GM23338 (cell line): Measurements from ENCODE around the gene FSIP1. TPM values are rescaled to one million over a fixed set of nuclear protein-coding genes. Genes with fewer than 3 reads are reported as not detected.

Source experiments
- ATAC-seq: fragments of 200-7000 bp; cut with Tn5 transposase; 3 replicates; pipeline ENCODE4 v1.9.1; 2020
- DNase-seq: peaks from one replicate; pipeline ENCODE4 v3.0.0-alpha.2; 2015; ENCODE audit warnings: low spot score
- H2AFZ ChIP-seq: fragments of 200-600 bp; sonication (generic); 2 replicates; pipeline ENCODE4 v1.8.0; 2016; ENCODE audit warnings: antibody characterized with exemption, mild to moderate bottlenecking, moderate library complexity
- H3F3A ChIP-seq: fragments of 200-600 bp; sonication (generic); replicated peaks from 2 replicates; pipeline ENCODE4 v1.8.0; 2017; ENCODE audit warnings: antibody characterized with exemption, mixed run types, low read depth
- H3K27ac ChIP-seq: fragments of 200-600 bp; sonication (generic); 2 replicates; pipeline ENCODE4 v1.6.1; 2016; ENCODE audit warnings: low read depth
- H3K27me3 ChIP-seq: fragments of 200-600 bp; sonication (generic); 2 replicates; pipeline ENCODE4 v1.8.0; 2016; ENCODE audit warnings: mild to moderate bottlenecking, mixed run types, moderate library complexity; ENCODE audit not compliant: insufficient read depth
- H3K36me3 ChIP-seq: fragments of 200-600 bp; sonication (generic); 2 replicates; pipeline ENCODE4 v1.8.0; 2016; ENCODE audit warnings: mild to moderate bottlenecking; ENCODE audit not compliant: insufficient read depth
- H3K4me1 ChIP-seq: fragments of 200-600 bp; sonication (generic); 2 replicates; pipeline ENCODE4 v1.8.0; 2016; ENCODE audit warnings: mild to moderate bottlenecking, moderate library complexity; ENCODE audit not compliant: insufficient read depth
- H3K4me2 ChIP-seq: fragments of 200-600 bp; sonication (generic); 2 replicates; pipeline ENCODE4 v1.7.1; 2017; ENCODE audit warnings: mixed run types
- H3K4me3 ChIP-seq: fragments of 200-600 bp; sonication (generic); 2 replicates; pipeline ENCODE4 v1.6.1; 2016; ENCODE audit warnings: mixed run types
- H3K79me2 ChIP-seq: fragments of 200-600 bp; sonication (generic); replicated peaks from 2 replicates; pipeline ENCODE4 v1.8.0; 2017; ENCODE audit warnings: mild to moderate bottlenecking; ENCODE audit not compliant: insufficient read depth
- H3K9me2 ChIP-seq: fragments of 200-600 bp; sonication (generic); 2 replicates; pipeline ENCODE4 v1.8.0; 2017; ENCODE audit not compliant: insufficient read depth
- H4K20me1 ChIP-seq: fragments of 200-600 bp; sonication (generic); replicated peaks from 2 replicates; pipeline ENCODE4 v1.8.0; 2017; ENCODE audit warnings: mild to moderate bottlenecking; ENCODE audit not compliant: insufficient read depth
- H3K27ac Mint-ChIP-seq: 2 replicates; pipeline ENCODE4 v1.8.0; 2020; ENCODE audit warnings: inconsistent platforms, mild to moderate bottlenecking, moderate library complexity, mixed read lengths
- H3K27me3 Mint-ChIP-seq: 3 replicates; pipeline ENCODE4 v1.8.0; 2022; ENCODE audit warnings: low read depth, mild to moderate bottlenecking, moderate library complexity, mixed read lengths, inconsistent platforms; ENCODE audit not compliant: insufficient read depth, poor library complexity
- H3K36me3 Mint-ChIP-seq: 3 replicates; pipeline ENCODE4 v1.8.0; 2021; ENCODE audit warnings: low read depth, mild to moderate bottlenecking, inconsistent platforms, moderate library complexity, mixed read lengths
- H3K4me1 Mint-ChIP-seq: 3 replicates; pipeline ENCODE4 v1.8.0; 2020; ENCODE audit warnings: mild to moderate bottlenecking, inconsistent platforms, mixed read lengths
- H3K4me3 Mint-ChIP-seq: 3 replicates; pipeline ENCODE4 v1.8.0; 2021; ENCODE audit warnings: moderate library complexity, mild to moderate bottlenecking, inconsistent platforms, mixed read lengths
- H3K9me3 Mint-ChIP-seq: 3 replicates; pipeline ENCODE4 v1.8.0; 2020; ENCODE audit warnings: moderate library complexity, mild to moderate bottlenecking, inconsistent platforms, mixed read lengths
- CREB1 ChIP-seq: fragments of 250-450 bp; sonication (Bioruptor Pico); IDR thresholded peaks from 2 replicates; pipeline ENCODE4 v1.5.0; 2020; ENCODE audit warnings: low read depth, mild to moderate bottlenecking, moderate library complexity
- EZH2 ChIP-seq: fragments of 200-600 bp; sonication (generic); IDR thresholded peaks from one replicate; pipeline ENCODE4 v1.8.0; 2017; ENCODE audit warnings: antibody characterized with exemption, mild to moderate bottlenecking, low read depth; ENCODE audit not compliant: unreplicated experiment
- EZH2phosphoT487 ChIP-seq: fragments of 200-600 bp; sonication (generic); IDR thresholded peaks from one replicate; pipeline ENCODE4 v1.8.1; 2018; ENCODE audit warnings: antibody characterized with exemption; ENCODE audit not compliant: unreplicated experiment
- JUNB ChIP-seq: IDR thresholded peaks from one replicate; pipeline ENCODE4 v1.6.1; 2016; ENCODE audit warnings: antibody characterized with exemption; ENCODE audit not compliant: unreplicated experiment
- NANOG ChIP-seq: IDR thresholded peaks from 2 replicates; pipeline ENCODE4 v1.6.1; 2016; ENCODE audit warnings: antibody characterized with exemption, borderline replicate concordance
- POLR2AphosphoS5 ChIP-seq: IDR thresholded peaks from 2 replicates; pipeline ENCODE4 v1.6.1; 2016; ENCODE audit warnings: antibody characterized with exemption, low read depth
- STAT1 ChIP-seq: IDR thresholded peaks from one replicate; pipeline ENCODE4 v1.6.1; 2016; ENCODE audit warnings: antibody characterized with exemption; ENCODE audit not compliant: unreplicated experiment
- ZNF114 ChIP-seq: fragments of 250-450 bp; sonication (Bioruptor Pico); IDR thresholded peaks from 2 replicates; pipeline ENCODE4 v1.5.0; 2020; ENCODE audit warnings: mild to moderate bottlenecking, moderate library complexity
- ZNF331 ChIP-seq: fragments of 250-450 bp; sonication (Bioruptor Pico); IDR thresholded peaks from 2 replicates; pipeline ENCODE4 v1.5.0; 2020; ENCODE audit warnings: low read depth, mild to moderate bottlenecking, moderate library complexity
- polyA plus RNA-seq: library from polyadenylated mRNA; unstranded; fragments of >200 nt; fragmentation: Nextera tagmentation; extraction: Ambion mirVana; gene quantifications from 2 replicates; pipeline ENCODE4 v1.2.1, GENCODE V29; 2016
- total RNA-seq: library from RNA; depleted of rRNA; stranded (reverse); fragments of >200 nt; shearing (Covaris generic); gene quantifications from 2 replicates; pipeline ENCODE4 v1.2.3, GENCODE V29; 2014
- TF ChIP-seq, protein P1 (sequence below): fragments of 250-450 bp; sonication (Bioruptor Pico); IDR thresholded peaks from 2 replicates; pipeline ENCODE4 v1.5.0; 2020; ENCODE audit warnings: mild to moderate bottlenecking, moderate library complexity
- TF ChIP-seq, protein P2 (sequence below): IDR thresholded peaks from 2 replicates; pipeline ENCODE4 v1.6.1; 2016; ENCODE audit warnings: antibody characterized with exemption
- TF ChIP-seq, protein P3 (sequence below): IDR thresholded peaks from one replicate; pipeline ENCODE4 v1.6.1; 2018; ENCODE audit warnings: antibody characterized with exemption; ENCODE audit not compliant: unreplicated experiment
- TF ChIP-seq, protein P4 (sequence below), 2 experiments: fragments of 200-600 bp in 1 of 2; sonication (generic) in 1 of 2; conservative IDR thresholded peaks; 2 replicates each; pipeline versions ENCODE4 v1.5.1 to v1.6.1; 2016 to 2017; ENCODE audit warnings: antibody characterized with exemption in 2 of 2, low read depth in 2 of 2, mild to moderate bottlenecking in 2 of 2, moderate library complexity in 1 of 2

The FSIP1 gene
- total and polyA plus RNA-seq, 2 experiments from 2014 or later = 0.92 to 2.1 TPM

DNA sequence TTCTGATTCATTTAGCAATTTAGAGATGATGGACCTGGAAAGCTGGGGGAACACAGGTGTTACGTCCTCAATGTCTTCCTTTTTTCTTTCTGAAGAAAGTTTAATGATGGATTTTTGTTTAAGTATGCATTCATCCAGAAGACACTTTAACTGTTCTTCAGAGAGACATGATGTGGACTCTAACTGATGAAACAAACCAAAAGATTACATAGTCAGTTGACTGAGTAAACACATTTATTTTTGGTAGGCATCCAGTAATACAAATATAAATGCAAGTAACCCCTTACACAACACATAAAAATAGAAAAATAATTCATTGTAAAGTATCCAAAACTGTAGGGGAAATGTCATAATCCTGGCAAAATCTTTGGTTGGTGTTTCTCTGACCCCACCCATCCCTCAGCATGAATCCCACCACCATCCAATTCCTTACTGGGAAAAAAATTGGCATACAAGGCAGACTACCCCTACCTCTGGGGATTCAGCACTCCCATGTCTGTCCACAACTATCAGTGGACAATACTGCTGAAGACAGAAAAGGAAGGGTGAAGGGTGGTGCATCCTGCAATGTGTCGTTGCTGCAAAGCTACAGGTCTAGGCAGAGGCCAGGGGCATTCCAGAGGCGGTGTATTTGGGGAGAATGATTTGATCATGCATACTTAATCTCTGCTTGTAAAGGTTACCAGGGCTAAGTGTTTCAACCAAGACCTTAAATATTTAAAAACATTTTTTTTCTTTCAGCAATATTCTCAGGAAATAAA, 164.4 kb downstream of the FSIP1 start:
- H3K4me3 ChIP-seq = no peak overlapping the region
- Mint-ChIP-seq H3K4me1 (no peaks in the 10 kb centered on the region), H3K9me3 (no peaks in the 10 kb centered on the region), H3K4me3 (no peak overlapping the region), H3K36me3 (no peaks in the 10 kb centered on the region), H3K27ac (no peak overlapping the region), H3K27me3 (peaks cover 1% of the 10 kb centered on the region)
- no peaks in the 10 kb centered on the region for H3K27me3 ChIP-seq
- TF ChIP-seq NANOG (no peak), ZNF331 (CRISPR knock-in tag) (no peak), STAT1 (no peak), JUNB (no peak), CREB1 (CRISPR knock-in tag) (no peak), ZNF114 (no peak), EZH2phosphoT487 (no peak), EZH2 (no peak), POLR2AphosphoS5 (no peak)
- TF ChIP-seq, protein P1, sequence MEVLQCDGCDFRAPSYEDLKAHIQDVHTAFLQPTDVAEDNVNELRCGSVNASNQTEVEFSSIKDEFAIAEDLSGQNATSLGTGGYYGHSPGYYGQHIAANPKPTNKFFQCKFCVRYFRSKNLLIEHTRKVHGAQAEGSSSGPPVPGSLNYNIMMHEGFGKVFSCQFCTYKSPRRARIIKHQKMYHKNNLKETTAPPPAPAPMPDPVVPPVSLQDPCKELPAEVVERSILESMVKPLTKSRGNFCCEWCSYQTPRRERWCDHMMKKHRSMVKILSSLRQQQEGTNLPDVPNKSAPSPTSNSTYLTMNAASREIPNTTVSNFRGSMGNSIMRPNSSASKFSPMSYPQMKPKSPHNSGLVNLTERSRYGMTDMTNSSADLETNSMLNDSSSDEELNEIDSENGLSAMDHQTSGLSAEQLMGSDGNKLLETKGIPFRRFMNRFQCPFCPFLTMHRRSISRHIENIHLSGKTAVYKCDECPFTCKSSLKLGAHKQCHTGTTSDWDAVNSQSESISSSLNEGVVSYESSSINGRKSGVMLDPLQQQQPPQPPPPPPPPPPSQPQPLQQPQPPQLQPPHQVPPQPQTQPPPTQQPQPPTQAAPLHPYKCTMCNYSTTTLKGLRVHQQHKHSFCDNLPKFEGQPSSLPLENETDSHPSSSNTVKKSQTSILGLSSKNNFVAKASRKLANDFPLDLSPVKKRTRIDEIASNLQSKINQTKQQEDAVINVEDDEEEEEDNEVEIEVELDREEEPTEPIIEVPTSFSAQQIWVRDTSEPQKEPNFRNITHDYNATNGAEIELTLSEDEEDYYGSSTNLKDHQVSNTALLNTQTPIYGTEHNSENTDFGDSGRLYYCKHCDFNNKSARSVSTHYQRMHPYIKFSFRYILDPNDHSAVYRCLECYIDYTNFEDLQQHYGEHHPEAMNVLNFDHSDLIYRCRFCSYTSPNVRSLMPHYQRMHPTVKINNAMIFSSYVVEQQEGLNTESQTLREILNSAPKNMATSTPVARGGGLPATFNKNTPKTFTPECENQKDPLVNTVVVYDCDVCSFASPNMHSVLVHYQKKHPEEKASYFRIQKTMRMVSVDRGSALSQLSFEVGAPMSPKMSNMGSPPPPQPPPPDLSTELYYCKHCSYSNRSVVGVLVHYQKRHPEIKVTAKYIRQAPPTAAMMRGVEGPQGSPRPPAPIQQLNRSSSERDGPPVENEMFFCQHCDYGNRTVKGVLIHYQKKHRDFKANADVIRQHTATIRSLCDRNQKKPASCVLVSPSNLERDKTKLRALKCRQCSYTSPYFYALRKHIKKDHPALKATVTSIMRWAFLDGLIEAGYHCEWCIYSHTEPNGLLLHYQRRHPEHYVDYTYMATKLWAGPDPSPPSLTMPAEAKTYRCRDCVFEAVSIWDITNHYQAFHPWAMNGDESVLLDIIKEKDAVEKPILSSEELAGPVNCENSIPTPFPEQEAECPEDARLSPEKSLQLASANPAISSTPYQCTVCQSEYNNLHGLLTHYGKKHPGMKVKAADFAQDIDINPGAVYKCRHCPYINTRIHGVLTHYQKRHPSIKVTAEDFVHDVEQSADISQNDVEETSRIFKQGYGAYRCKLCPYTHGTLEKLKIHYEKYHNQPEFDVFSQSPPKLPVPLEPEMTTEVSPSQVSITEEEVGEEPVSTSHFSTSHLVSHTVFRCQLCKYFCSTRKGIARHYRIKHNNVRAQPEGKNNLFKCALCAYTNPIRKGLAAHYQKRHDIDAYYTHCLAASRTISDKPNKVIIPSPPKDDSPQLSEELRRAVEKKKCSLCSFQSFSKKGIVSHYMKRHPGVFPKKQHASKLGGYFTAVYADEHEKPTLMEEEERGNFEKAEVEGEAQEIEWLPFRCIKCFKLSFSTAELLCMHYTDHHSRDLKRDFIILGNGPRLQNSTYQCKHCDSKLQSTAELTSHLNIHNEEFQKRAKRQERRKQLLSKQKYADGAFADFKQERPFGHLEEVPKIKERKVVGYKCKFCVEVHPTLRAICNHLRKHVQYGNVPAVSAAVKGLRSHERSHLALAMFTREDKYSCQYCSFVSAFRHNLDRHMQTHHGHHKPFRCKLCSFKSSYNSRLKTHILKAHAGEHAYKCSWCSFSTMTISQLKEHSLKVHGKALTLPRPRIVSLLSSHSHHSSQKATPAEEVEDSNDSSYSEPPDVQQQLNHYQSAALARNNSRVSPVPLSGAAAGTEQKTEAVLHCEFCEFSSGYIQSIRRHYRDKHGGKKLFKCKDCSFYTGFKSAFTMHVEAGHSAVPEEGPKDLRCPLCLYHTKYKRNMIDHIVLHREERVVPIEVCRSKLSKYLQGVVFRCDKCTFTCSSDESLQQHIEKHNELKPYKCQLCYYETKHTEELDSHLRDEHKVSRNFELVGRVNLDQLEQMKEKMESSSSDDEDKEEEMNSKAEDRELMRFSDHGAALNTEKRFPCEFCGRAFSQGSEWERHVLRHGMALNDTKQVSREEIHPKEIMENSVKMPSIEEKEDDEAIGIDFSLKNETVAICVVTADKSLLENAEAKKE (CRISPR knock-in tag) = no peak
- TF ChIP-seq, protein P2, sequence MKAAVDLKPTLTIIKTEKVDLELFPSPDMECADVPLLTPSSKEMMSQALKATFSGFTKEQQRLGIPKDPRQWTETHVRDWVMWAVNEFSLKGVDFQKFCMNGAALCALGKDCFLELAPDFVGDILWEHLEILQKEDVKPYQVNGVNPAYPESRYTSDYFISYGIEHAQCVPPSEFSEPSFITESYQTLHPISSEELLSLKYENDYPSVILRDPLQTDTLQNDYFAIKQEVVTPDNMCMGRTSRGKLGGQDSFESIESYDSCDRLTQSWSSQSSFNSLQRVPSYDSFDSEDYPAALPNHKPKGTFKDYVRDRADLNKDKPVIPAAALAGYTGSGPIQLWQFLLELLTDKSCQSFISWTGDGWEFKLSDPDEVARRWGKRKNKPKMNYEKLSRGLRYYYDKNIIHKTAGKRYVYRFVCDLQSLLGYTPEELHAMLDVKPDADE = no peak
- TF ChIP-seq, protein P3, sequence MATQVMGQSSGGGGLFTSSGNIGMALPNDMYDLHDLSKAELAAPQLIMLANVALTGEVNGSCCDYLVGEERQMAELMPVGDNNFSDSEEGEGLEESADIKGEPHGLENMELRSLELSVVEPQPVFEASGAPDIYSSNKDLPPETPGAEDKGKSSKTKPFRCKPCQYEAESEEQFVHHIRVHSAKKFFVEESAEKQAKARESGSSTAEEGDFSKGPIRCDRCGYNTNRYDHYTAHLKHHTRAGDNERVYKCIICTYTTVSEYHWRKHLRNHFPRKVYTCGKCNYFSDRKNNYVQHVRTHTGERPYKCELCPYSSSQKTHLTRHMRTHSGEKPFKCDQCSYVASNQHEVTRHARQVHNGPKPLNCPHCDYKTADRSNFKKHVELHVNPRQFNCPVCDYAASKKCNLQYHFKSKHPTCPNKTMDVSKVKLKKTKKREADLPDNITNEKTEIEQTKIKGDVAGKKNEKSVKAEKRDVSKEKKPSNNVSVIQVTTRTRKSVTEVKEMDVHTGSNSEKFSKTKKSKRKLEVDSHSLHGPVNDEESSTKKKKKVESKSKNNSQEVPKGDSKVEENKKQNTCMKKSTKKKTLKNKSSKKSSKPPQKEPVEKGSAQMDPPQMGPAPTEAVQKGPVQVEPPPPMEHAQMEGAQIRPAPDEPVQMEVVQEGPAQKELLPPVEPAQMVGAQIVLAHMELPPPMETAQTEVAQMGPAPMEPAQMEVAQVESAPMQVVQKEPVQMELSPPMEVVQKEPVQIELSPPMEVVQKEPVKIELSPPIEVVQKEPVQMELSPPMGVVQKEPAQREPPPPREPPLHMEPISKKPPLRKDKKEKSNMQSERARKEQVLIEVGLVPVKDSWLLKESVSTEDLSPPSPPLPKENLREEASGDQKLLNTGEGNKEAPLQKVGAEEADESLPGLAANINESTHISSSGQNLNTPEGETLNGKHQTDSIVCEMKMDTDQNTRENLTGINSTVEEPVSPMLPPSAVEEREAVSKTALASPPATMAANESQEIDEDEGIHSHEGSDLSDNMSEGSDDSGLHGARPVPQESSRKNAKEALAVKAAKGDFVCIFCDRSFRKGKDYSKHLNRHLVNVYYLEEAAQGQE = no peak
- TF ChIP-seq, protein P4, sequence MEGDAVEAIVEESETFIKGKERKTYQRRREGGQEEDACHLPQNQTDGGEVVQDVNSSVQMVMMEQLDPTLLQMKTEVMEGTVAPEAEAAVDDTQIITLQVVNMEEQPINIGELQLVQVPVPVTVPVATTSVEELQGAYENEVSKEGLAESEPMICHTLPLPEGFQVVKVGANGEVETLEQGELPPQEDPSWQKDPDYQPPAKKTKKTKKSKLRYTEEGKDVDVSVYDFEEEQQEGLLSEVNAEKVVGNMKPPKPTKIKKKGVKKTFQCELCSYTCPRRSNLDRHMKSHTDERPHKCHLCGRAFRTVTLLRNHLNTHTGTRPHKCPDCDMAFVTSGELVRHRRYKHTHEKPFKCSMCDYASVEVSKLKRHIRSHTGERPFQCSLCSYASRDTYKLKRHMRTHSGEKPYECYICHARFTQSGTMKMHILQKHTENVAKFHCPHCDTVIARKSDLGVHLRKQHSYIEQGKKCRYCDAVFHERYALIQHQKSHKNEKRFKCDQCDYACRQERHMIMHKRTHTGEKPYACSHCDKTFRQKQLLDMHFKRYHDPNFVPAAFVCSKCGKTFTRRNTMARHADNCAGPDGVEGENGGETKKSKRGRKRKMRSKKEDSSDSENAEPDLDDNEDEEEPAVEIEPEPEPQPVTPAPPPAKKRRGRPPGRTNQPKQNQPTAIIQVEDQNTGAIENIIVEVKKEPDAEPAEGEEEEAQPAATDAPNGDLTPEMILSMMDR (conservative IDR thresholded peaks at IDR 0.05; ENCODE audit: low read depth in 2 of 2) = no peak
- no peak overlapping the region for H3K4me2 ChIP-seq
- no peaks in the 10 kb centered on the region for H3K36me3 ChIP-seq
- ATAC-seq (no peak), DNase-seq (no peak)
- H4K20me1 ChIP-seq = no peaks in the 10 kb centered on the region
- no peaks in the 10 kb centered on the region for H3K4me1 ChIP-seq
- H3K27ac ChIP-seq = no peak overlapping the region
- H3K9me2 ChIP-seq = 0 out of 2 replicates have a peak, but pooled peaks cover 2% of the 10 kb centered on the region
- no peaks in the 10 kb centered on the region for H3F3A ChIP-seq
- no peak overlapping the region for H2AFZ ChIP-seq
- H3K79me2 ChIP-seq = no peaks in the 10 kb centered on the region
